Measurements from ENCODE around the gene LMAN2.
"Not testable (repeated sequence)": the region's sequence is repeated elsewhere in the genome, so short reads cannot be mapped to it uniquely, and the experiment has no call there.

LMAN2 gene

GRCh38 chr5:177325868-177326381 lies 25.5 kb downstream of the LMAN2 start:
- DNase-seq, result no peak

GRCh38 chr5:177320879-177321278 lies 30.6 kb downstream of the LMAN2 start:
- no peak for DNase-seq

- DNase-seq, result no peak
These were observed 31.4 kb downstream of the LMAN2 start for GRCh38 chr5:177319913-177320588.

GRCh38 chr5:177317959-177318377 lies 33.5 kb downstream of the LMAN2 start:
- peak; percentile 65 for DNase-seq

- DNase-seq, result no peak
These were observed 35.5 kb downstream of the LMAN2 start for GRCh38 chr5:177316005-177316404.

- no peak for DNase-seq
These were observed 36.1 kb downstream of the LMAN2 start for GRCh38 chr5:177315411-177315810.

- no peak for DNase-seq
These were observed 36.8 kb downstream of the LMAN2 start for GRCh38 chr5:177314376-177315342.

- no peak for DNase-seq
These were observed 37.8 kb downstream of the LMAN2 start for GRCh38 chr5:177313561-177314259.

- no peak for DNase-seq
These were observed 38.8 kb downstream of the LMAN2 start for GRCh38 chr5:177312649-177313181.

- DNase-seq, result peak; percentile 91
These were observed 39.5 kb downstream of the LMAN2 start, which contains the start of gene MXD3 for GRCh38 chr5:177311723-177312648. MXD3 (minus strand) TSS chr5:177311898; CDS start chr5:177311830, 68 bp downstream.

- DNase-seq, result no peak
These were observed 40.1 kb downstream of the LMAN2 start for GRCh38 chr5:177311392-177311722.

GRCh38 chr5:177310757-177311391 lies 40.6 kb downstream of the LMAN2 start:
- no peak for DNase-seq

- no peak for DNase-seq
These were observed 41.1 kb downstream of the LMAN2 start for GRCh38 chr5:177310332-177310731.

GRCh38 chr5:177309351-177310191 lies 41.9 kb downstream of the LMAN2 start:
- peak; percentile 67 for DNase-seq

GRCh38 chr5:177308740-177309139 lies 42.7 kb downstream of the LMAN2 start:
- no peak for DNase-seq

- no peak for DNase-seq
These were observed 43.7 kb downstream of the LMAN2 start for GRCh38 chr5:177307544-177308363.

GRCh38 chr5:177306674-177307543 lies 44.6 kb downstream of the LMAN2 start:
- no peak for DNase-seq

GRCh38 chr5:177306103-177306640 lies 45.3 kb downstream of the LMAN2 start:
- not testable (repeated sequence) for DNase-seq

All from central memory CD4-positive, alpha-beta T cell (primary cell).